Loucy (cell line): ENCODE measurements around the gene GABBR2.

Experiments used
- H2AFZ ChIP-seq: fragments of 200-600 bp; sonication (generic); 2 replicates; pipeline ENCODE4 v1.6.0; 2016; ENCODE audit warnings: antibody characterized with exemption, mild to moderate bottlenecking, low read length, moderate library complexity
- H3F3A ChIP-seq: fragments of 200-600 bp; 2 replicates; pipeline ENCODE4 v1.6.0; 2016; ENCODE audit warnings: antibody characterized with exemption, low read depth, mild to moderate bottlenecking
- H3K27me3 ChIP-seq: fragments of 200-600 bp; sonication (generic); 2 replicates; pipeline ENCODE4 v1.6.1; 2014; ENCODE audit warnings: low read length, mild to moderate bottlenecking; ENCODE audit not compliant: insufficient read depth, poor library complexity, severe bottlenecking
- H3K36me3 ChIP-seq: fragments of 200-600 bp; sonication (generic); 2 replicates; pipeline ENCODE4 v1.6.1; 2016; ENCODE audit warnings: low read length; ENCODE audit not compliant: insufficient read depth
- H3K4me1 ChIP-seq: fragments of 200-600 bp; sonication (generic); 2 replicates; pipeline ENCODE4 v1.5.1; 2014; ENCODE audit warnings: low read length, mild to moderate bottlenecking; ENCODE audit not compliant: insufficient read depth, poor library complexity, severe bottlenecking
- H3K4me2 ChIP-seq: fragments of 200-600 bp; sonication (generic); 2 replicates; pipeline ENCODE4 v1.6.0; 2014; ENCODE audit warnings: antibody characterized with exemption, low read length, low read depth, mild to moderate bottlenecking; ENCODE audit not compliant: poor library complexity, severe bottlenecking
- H3K4me3 ChIP-seq: fragments of 200-600 bp; sonication (generic); 2 replicates; pipeline ENCODE4 v1.5.1; 2014; ENCODE audit warnings: low read length, mild to moderate bottlenecking, mixed read lengths; ENCODE audit not compliant: poor library complexity, severe bottlenecking
- H3K79me2 ChIP-seq: fragments of 200-600 bp; sonication (generic); 2 replicates; pipeline ENCODE4 v1.6.1; 2014; ENCODE audit warnings: low read length; ENCODE audit not compliant: insufficient read depth
- H3K9ac ChIP-seq: fragments of 200-600 bp; sonication (generic); 2 replicates; pipeline ENCODE4 v1.6.0; 2014; ENCODE audit warnings: mild to moderate bottlenecking, low read depth, low read length, moderate library complexity; ENCODE audit not compliant: poor library complexity, severe bottlenecking
- H3K9me2 ChIP-seq: fragments of 200-600 bp; sonication (generic); replicated peaks from 2 replicates; pipeline ENCODE4 v1.6.1; 2016; ENCODE audit warnings: low read depth, low read length, mixed read lengths
- H3K9me3 ChIP-seq: fragments of 200-600 bp; sonication (generic); 2 replicates; pipeline ENCODE4 v1.6.1; 2014; ENCODE audit warnings: mild to moderate bottlenecking, antibody characterized with exemption, low read length, low read depth; ENCODE audit not compliant: insufficient read depth
- H4K20me1 ChIP-seq: fragments of 200-600 bp; sonication (generic); 2 replicates; pipeline ENCODE4 v1.6.0; 2014; ENCODE audit warnings: antibody characterized with exemption, low read length, mild to moderate bottlenecking; ENCODE audit not compliant: insufficient read depth, poor library complexity, severe bottlenecking
- EZH2phosphoT487 ChIP-seq: fragments of 200-600 bp; IDR thresholded peaks from 2 replicates; pipeline ENCODE4 v1.6.1; 2018; ENCODE audit warnings: antibody characterized with exemption, mild to moderate bottlenecking, moderate library complexity, borderline replicate concordance
- TF ChIP-seq, protein P1 (sequence below): fragments of 200-600 bp; sonication (generic); conservative IDR thresholded peaks from 2 replicates; pipeline ENCODE4 v1.5.1; 2014; ENCODE audit warnings: mild to moderate bottlenecking, antibody characterized with exemption, low read length

Gene GABBR2

DNA sequence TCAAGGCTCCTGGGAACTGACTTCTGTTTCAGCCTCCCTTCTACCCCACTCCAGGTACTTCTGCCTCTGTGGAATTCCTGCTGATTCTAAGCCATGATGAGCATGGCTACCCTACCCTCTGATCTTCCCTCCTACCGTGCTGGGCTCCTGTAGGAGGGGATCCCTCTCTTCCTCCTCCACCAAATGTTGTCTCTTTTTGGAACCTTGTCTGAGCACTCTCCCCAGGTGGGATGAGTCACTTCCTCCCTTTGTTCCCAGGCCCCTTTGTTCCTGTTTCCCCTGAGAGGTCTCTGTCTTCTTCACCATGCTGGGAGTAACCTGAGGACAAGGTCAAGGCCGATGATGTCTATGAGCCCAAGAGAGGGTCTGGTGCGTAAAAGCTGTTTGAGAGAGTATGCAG, 213.2 kb downstream of the GABBR2 start:
- no peaks in the 10 kb centered on the region for H3K9me2 ChIP-seq
- no peaks in the 10 kb centered on the region for H4K20me1 ChIP-seq
- no peaks in the 10 kb centered on the region for H3K9me3 ChIP-seq
- H3K36me3 ChIP-seq = no peaks in the 10 kb centered on the region
- no peaks in the 10 kb centered on the region for H3K4me1 ChIP-seq
- no peak overlapping the region for H3K4me3 ChIP-seq
- H3K79me2 ChIP-seq = no peaks in the 10 kb centered on the region
- no peak overlapping the region for H3K4me2 ChIP-seq
- no peak overlapping the region for H2AFZ ChIP-seq
- no peaks in the 10 kb centered on the region for H3K27me3 ChIP-seq
- no peak overlapping the region for H3K9ac ChIP-seq
- no peaks in the 10 kb centered on the region for H3F3A ChIP-seq
- TF ChIP-seq, protein P1, sequence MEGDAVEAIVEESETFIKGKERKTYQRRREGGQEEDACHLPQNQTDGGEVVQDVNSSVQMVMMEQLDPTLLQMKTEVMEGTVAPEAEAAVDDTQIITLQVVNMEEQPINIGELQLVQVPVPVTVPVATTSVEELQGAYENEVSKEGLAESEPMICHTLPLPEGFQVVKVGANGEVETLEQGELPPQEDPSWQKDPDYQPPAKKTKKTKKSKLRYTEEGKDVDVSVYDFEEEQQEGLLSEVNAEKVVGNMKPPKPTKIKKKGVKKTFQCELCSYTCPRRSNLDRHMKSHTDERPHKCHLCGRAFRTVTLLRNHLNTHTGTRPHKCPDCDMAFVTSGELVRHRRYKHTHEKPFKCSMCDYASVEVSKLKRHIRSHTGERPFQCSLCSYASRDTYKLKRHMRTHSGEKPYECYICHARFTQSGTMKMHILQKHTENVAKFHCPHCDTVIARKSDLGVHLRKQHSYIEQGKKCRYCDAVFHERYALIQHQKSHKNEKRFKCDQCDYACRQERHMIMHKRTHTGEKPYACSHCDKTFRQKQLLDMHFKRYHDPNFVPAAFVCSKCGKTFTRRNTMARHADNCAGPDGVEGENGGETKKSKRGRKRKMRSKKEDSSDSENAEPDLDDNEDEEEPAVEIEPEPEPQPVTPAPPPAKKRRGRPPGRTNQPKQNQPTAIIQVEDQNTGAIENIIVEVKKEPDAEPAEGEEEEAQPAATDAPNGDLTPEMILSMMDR = no peak
- TF ChIP-seq EZH2phosphoT487 = no peak

DNA sequence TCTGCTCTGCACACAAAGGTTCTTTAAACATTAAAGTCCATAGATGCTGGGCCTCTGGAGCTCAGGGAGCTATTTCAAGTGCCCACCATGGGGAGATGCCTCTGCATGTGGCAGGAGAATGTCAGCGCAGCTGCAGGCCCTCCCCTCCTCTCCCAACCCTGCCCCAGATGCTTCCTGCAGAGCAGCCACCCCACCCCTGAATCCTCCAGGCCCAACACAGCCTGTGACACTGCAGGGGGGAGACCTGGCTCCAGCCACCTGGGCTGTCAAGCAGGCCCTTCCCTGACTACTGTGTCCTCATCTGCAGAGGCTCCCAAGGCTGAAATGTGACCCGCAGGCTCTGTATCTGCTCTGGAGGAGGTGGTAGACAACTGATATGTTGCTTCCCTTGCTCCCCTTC, 213.9 kb downstream of the GABBR2 start:
- Histone ChIP-seq H4K20me1 (no peaks in the 10 kb centered on the region), H3K36me3 (no peaks in the 10 kb centered on the region), H3K4me3 (no peak overlapping the region), H3K4me2 (no peak overlapping the region), H3K4me1 (no peaks in the 10 kb centered on the region), H2AFZ (no peak overlapping the region), H3K9ac (no peak overlapping the region), H3K79me2 (no peaks in the 10 kb centered on the region), H3F3A (no peaks in the 10 kb centered on the region), H3K9me3 (no peaks in the 10 kb centered on the region), H3K9me2 (no peaks in the 10 kb centered on the region), H3K27me3 (no peaks in the 10 kb centered on the region)
- no peak for TF ChIP-seq EZH2phosphoT487
- TF ChIP-seq, protein P1 = no peak

- no peaks in the 10 kb centered on the region for H3K79me2 ChIP-seq
- H3K4me1 ChIP-seq = no peaks in the 10 kb centered on the region
- H3K9me3 ChIP-seq = no peaks in the 10 kb centered on the region
- no peaks in the 10 kb centered on the region for H3K27me3 ChIP-seq
- H3F3A ChIP-seq = no peaks in the 10 kb centered on the region
- H4K20me1 ChIP-seq = no peaks in the 10 kb centered on the region
- H3K9me2 ChIP-seq = no peaks in the 10 kb centered on the region
- H3K4me2 ChIP-seq = no peak overlapping the region
- no peak overlapping the region for H3K4me3 ChIP-seq
- H3K9ac ChIP-seq = no peak overlapping the region
- H3K36me3 ChIP-seq = no peaks in the 10 kb centered on the region
- no peak overlapping the region for H2AFZ ChIP-seq
- no peak for TF ChIP-seq EZH2phosphoT487
- TF ChIP-seq, protein P1 = no peak
These were observed 216.9 kb downstream of the GABBR2 start for GRCh38 chr9:98491828-98492227.
